Measurements from ENCODE around the gene SLC12A7.

Gene SLC12A7

DNA sequence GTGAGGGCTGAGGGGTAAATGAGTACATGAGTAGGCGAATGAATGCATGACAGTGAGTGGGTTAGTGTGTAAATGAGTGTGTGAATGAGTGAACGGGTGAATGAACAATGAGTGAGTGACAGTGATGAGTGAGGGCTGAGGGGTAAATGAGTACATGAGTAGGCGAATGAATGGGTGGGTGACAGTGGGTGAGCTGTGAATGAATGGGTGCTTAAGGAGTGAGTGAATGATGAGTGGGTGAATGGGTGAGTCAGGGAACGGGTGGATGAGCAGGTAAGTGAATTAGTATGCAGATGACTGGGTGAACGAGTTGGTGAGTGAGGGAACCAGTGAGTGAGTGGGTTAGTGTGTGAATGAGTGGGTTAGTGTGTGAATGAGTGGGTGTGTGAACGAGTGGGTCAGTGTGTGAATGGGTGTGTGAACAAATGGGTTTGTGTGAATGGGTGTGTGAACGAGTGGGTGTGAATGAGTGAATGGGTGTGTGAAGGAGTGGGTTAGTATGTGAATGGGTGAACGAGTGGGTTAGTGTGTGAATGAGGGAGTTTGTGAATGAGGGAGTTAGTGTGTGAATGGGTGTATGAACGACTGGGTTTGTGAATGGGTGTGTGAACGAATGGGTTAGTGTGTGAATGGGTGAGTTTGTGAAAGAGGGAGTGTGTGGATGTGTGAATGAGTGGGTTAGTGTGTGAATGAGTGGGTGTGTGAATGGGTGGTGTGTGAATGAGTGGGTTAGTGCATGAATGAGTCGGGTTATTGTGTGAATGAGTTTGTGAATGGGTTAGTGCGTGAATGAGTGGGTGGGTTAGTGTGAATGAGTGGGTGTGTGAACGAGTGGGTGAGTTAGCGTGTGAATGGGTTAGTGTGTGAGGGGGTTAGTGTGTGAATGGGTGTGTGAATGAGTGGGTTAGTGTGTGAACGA, 70.4 kb downstream of the SLC12A7 start:
- no peaks in the 10 kb centered on the region for H3K27me3 ChIP-seq (ENCODE audit: insufficient read depth, low read length, poor library complexity, severe bottlenecking)

DNA sequence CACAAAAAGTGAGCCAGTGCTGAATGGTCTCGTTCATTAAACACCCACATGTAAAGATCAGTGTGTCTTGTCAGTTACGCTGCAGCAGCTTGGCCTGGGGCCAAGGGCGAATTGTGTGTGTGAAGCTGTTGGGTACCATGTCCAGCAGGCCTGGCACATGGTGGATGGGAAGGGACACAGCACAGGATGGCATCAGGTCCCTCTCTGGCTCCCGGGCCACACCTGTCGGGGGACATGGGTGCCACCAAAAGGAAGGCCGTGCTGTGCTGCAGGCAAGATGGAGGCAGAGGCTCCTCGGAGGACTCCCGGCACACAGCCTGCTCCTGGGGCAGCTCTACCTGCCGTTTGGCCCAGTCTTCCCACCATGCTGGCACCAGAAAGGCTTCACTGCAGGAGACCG, 71.3 kb downstream of the SLC12A7 start:
- no peaks in the 10 kb centered on the region for H4K20me1 ChIP-seq (ENCODE audit: insufficient read depth, low read length, poor library complexity, severe bottlenecking)

More for the DNA sequence above, 70.4 kb downstream of the SLC12A7 start:
- no peaks in the 10 kb centered on the region for H3K79me2 ChIP-seq (ENCODE audit: insufficient read depth, low read length)
- no peaks in the 10 kb centered on the region for H3K4me1 ChIP-seq (ENCODE audit: insufficient read depth, low read length, poor library complexity, severe bottlenecking)
- no peaks in the 10 kb centered on the region for H3K9me2 ChIP-seq (replicated peaks; ENCODE audit: low read depth, low read length)
- no peak for TF ChIP-seq EZH2phosphoT487 (IDR thresholded peaks at IDR 0.05; ENCODE audit: borderline replicate concordance)
- TF ChIP-seq, protein P1, sequence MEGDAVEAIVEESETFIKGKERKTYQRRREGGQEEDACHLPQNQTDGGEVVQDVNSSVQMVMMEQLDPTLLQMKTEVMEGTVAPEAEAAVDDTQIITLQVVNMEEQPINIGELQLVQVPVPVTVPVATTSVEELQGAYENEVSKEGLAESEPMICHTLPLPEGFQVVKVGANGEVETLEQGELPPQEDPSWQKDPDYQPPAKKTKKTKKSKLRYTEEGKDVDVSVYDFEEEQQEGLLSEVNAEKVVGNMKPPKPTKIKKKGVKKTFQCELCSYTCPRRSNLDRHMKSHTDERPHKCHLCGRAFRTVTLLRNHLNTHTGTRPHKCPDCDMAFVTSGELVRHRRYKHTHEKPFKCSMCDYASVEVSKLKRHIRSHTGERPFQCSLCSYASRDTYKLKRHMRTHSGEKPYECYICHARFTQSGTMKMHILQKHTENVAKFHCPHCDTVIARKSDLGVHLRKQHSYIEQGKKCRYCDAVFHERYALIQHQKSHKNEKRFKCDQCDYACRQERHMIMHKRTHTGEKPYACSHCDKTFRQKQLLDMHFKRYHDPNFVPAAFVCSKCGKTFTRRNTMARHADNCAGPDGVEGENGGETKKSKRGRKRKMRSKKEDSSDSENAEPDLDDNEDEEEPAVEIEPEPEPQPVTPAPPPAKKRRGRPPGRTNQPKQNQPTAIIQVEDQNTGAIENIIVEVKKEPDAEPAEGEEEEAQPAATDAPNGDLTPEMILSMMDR (conservative IDR thresholded peaks at IDR 0.05; ENCODE audit: low read length): no peak
- no peaks in the 10 kb centered on the region for H3F3A ChIP-seq (ENCODE audit: low read depth)
- peaks cover 3% of the 10 kb centered on the region; the same call in 1 of the 2 replicates for H3K9me3 ChIP-seq (ENCODE audit: insufficient read depth, low read depth, low read length)
- peaks cover 12% of the 10 kb centered on the region; the same call in 1 of the 2 replicates for H3K36me3 ChIP-seq (ENCODE audit: insufficient read depth, low read length)
- no peak overlapping the region for H3K4me3 ChIP-seq (ENCODE audit: low read length, poor library complexity, severe bottlenecking)
- H3K4me2 ChIP-seq (ENCODE audit: low read depth, low read length, poor library complexity, severe bottlenecking): no peak overlapping the region
- H3K9ac ChIP-seq (ENCODE audit: low read depth, low read length, poor library complexity, severe bottlenecking): no peak overlapping the region
- no peaks in the 10 kb centered on the region for H4K20me1 ChIP-seq (ENCODE audit: insufficient read depth, low read length, poor library complexity, severe bottlenecking)
- H2AFZ ChIP-seq (ENCODE audit: low read length): no peak overlapping the region

DNA sequence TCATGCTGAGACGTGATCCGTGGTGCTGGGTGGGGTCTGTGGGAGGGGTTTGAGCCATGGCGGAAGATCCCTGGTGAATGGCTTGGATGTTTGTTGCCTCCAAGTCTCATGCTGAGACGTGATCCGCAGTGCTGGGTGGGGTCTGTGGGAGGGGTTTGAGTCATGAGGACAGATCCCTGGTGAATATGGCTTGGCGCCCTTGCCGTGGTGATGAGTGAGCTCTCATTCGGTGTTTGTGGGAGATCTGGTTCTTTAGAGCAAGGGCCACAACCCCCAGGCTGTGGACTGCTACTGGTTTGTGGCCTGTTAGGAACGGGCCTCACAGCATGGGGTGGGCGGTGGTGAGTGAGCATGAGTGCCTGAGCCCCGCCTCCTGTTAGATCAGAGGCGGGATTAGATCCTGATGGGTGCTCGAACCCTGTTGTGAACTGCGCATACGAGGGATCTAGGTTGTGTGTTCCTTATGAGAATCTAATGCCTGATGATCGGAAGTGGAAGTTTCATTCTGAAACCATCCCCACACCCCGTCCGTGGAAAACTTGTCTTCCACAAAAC, 72.1 kb downstream of the SLC12A7 start:
- Histone ChIP-seq H3F3A (ENCODE audit: low read depth) (no peaks in the 10 kb centered on the region), H3K4me3 (ENCODE audit: low read length, poor library complexity, severe bottlenecking) (no peak overlapping the region), H3K27me3 (ENCODE audit: insufficient read depth, low read length, poor library complexity, severe bottlenecking) (no peaks in the 10 kb centered on the region), H3K9me3 (ENCODE audit: insufficient read depth, low read depth, low read length) (peaks cover 3% of the 10 kb centered on the region; the same call in 1 of the 2 replicates), H3K4me1 (ENCODE audit: insufficient read depth, low read length, poor library complexity, severe bottlenecking) (no peaks in the 10 kb centered on the region), H3K9me2 (replicated peaks; ENCODE audit: low read depth, low read length) (no peaks in the 10 kb centered on the region), H4K20me1 (ENCODE audit: insufficient read depth, low read length, poor library complexity, severe bottlenecking) (no peaks in the 10 kb centered on the region), H3K4me2 (ENCODE audit: low read depth, low read length, poor library complexity, severe bottlenecking) (no peak overlapping the region), H3K36me3 (ENCODE audit: insufficient read depth, low read length) (peaks cover 17% of the 10 kb centered on the region; the same call in 1 of the 2 replicates), H3K9ac (ENCODE audit: low read depth, low read length, poor library complexity, severe bottlenecking) (no peak overlapping the region), H2AFZ (ENCODE audit: low read length) (no peak overlapping the region), H3K79me2 (ENCODE audit: insufficient read depth, low read length) (no peaks in the 10 kb centered on the region)
- TF ChIP-seq, protein P1 (conservative IDR thresholded peaks at IDR 0.05; ENCODE audit: low read length): no peak
- no peak for TF ChIP-seq EZH2phosphoT487 (IDR thresholded peaks at IDR 0.05; ENCODE audit: borderline replicate concordance)

More for the DNA sequence above, 71.3 kb downstream of the SLC12A7 start:
- Histone ChIP-seq H3K36me3 (ENCODE audit: insufficient read depth, low read length) (peaks cover 12% of the 10 kb centered on the region; the same call in 1 of the 2 replicates), H3K9me3 (ENCODE audit: insufficient read depth, low read depth, low read length) (peaks cover 3% of the 10 kb centered on the region; the same call in 1 of the 2 replicates), H3K9ac (ENCODE audit: low read depth, low read length, poor library complexity, severe bottlenecking) (no peak overlapping the region), H2AFZ (ENCODE audit: low read length) (no peak overlapping the region), H3K4me1 (ENCODE audit: insufficient read depth, low read length, poor library complexity, severe bottlenecking) (no peaks in the 10 kb centered on the region), H3K4me2 (ENCODE audit: low read depth, low read length, poor library complexity, severe bottlenecking) (no peak overlapping the region), H3K4me3 (ENCODE audit: low read length, poor library complexity, severe bottlenecking) (no peak overlapping the region), H3K79me2 (ENCODE audit: insufficient read depth, low read length) (no peaks in the 10 kb centered on the region), H3K9me2 (replicated peaks; ENCODE audit: low read depth, low read length) (no peaks in the 10 kb centered on the region), H3K27me3 (ENCODE audit: insufficient read depth, low read length, poor library complexity, severe bottlenecking) (no peaks in the 10 kb centered on the region), H3F3A (ENCODE audit: low read depth) (no peaks in the 10 kb centered on the region)
- TF ChIP-seq, protein P1 (conservative IDR thresholded peaks at IDR 0.05; ENCODE audit: low read length): no peak
- no peak for TF ChIP-seq EZH2phosphoT487 (IDR thresholded peaks at IDR 0.05; ENCODE audit: borderline replicate concordance)

Data from Loucy (cell line).